ENCODE measurements around the gene CDH15.

DNA sequence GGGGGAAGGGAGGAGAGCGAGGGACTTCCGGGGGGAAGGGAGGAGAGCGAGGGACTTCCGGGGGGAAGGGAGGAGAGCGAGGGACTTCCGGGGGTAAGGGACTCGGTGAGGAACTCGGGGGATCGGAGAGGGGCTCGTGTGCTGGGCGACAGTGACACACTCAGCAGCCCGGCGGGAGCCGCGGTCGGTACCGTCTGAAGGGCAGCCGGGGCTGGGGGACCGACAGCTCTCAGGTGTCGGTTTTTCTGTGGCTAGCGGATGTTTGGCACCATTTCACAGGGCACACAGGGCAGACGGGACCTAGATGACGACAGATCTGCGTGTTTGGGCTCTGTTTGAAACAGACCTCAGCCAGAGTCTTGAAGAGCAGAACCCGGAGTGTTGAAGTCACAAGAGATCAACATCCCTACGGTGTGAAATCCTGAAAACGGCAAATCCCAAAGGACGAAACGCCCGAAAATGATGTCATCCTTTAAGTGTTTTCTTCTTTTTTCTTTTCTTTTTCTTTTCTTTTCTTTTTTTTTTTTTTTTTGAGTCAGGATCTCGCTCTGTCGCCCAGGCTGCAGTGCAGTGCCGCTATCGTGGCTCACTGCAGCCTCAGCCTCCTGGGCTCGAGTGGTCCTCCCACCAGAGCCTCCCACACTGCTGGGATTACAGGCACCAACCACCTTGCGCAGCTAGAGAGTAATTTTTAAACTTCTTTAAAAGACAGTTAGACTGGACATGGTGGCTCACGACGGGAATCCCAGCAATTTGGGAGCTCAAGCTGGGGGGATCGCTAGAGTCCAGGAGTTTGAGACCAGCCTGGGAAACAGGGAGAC, 69.8 kb downstream of the CDH15 start:
- TF ChIP-seq, protein P1, sequence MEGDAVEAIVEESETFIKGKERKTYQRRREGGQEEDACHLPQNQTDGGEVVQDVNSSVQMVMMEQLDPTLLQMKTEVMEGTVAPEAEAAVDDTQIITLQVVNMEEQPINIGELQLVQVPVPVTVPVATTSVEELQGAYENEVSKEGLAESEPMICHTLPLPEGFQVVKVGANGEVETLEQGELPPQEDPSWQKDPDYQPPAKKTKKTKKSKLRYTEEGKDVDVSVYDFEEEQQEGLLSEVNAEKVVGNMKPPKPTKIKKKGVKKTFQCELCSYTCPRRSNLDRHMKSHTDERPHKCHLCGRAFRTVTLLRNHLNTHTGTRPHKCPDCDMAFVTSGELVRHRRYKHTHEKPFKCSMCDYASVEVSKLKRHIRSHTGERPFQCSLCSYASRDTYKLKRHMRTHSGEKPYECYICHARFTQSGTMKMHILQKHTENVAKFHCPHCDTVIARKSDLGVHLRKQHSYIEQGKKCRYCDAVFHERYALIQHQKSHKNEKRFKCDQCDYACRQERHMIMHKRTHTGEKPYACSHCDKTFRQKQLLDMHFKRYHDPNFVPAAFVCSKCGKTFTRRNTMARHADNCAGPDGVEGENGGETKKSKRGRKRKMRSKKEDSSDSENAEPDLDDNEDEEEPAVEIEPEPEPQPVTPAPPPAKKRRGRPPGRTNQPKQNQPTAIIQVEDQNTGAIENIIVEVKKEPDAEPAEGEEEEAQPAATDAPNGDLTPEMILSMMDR (IDR thresholded peaks at IDR 0.05) = no peak
- peak; percentile 77 for TF ChIP-seq POLR2A (IDR thresholded peaks at IDR 0.05)

Data from Peyer's patch (tissue), 4 donors.